Kidney (tissue), 14 donors: Measurements from ENCODE around the gene EOMES. TPM values are rescaled to one million over a fixed set of nuclear protein-coding genes. Genes with fewer than 3 reads are reported as not detected.

Experiments used
- DNase-seq, 5 donors: peaks; one replicate each; pipeline ENCODE4 v3.0.0-alpha.2; 2013 to 2020
- FAIRE-seq: peaks from 2 replicates; lab custom pipeline; 2012; peaks lifted over from hg19 to GRCh38; lab: Jason Lieb, UNC
- H3K27ac ChIP-seq, 2 donors: one replicate each; pipeline ENCODE4 v1.7.0; 2013; ENCODE audit warnings: low read depth in 2 of 2, low read length in 2 of 2, inconsistent platforms in 1 of 2
- H3K27me3 ChIP-seq: one replicate; pipeline ENCODE4 v1.7.1; 2013; ENCODE audit warnings: low read length, inconsistent platforms; ENCODE audit not compliant: control insufficient read depth, insufficient read depth
- H3K36me3 ChIP-seq, 3 donors: one replicate each; pipeline versions ENCODE4 v1.7.0 to v1.7.1; 2013; ENCODE audit warnings: low read length in 3 of 3, control low read depth in 1 of 3, inconsistent platforms in 1 of 3; ENCODE audit not compliant: insufficient read depth in 3 of 3, control insufficient read depth in 2 of 3
- H3K4me1 ChIP-seq, 3 donors: one replicate each; pipeline versions ENCODE4 v1.7.0 to v1.7.1; 2013; ENCODE audit warnings: low read length in 3 of 3, inconsistent platforms in 1 of 3, low read depth in 1 of 3; ENCODE audit not compliant: control insufficient read depth in 2 of 3, insufficient read depth in 2 of 3
- H3K4me3 ChIP-seq, 3 donors: one replicate each; pipeline versions ENCODE4 v1.7.0 to v1.8.1; 2013; ENCODE audit warnings: low read length in 3 of 3, control low read depth in 1 of 3, inconsistent platforms in 1 of 3
- H3K9ac ChIP-seq, 3 donors: one replicate each; pipeline versions ENCODE4 v1.7.0 to v1.7.1; 2013; ENCODE audit warnings: low read length in 3 of 3, control low read depth in 1 of 3, inconsistent platforms in 1 of 3
- H3K9me3 ChIP-seq, 3 donors: one replicate each; pipeline versions ENCODE4 v1.7.0 to v1.7.1; 2013; ENCODE audit warnings: low read length in 3 of 3, control low read depth in 1 of 3, inconsistent platforms in 1 of 3; ENCODE audit not compliant: control insufficient read depth in 2 of 3, insufficient read depth in 1 of 3
- CTCF ChIP-seq: IDR thresholded peaks from 3 replicates; pipeline ENCODE4 v1.5.1; 2012; ENCODE audit warnings: mild to moderate bottlenecking, moderate library complexity, borderline replicate concordance; ENCODE audit not compliant: insufficient read depth; ENCODE audit errors: extremely low read depth
- intact Hi-C: fragments of 100-400 bp; cut with DNase I; formaldehyde crosslinking; loops from one replicate; pipeline ENCODE4 v1.11.1; 2022
- polyA plus RNA-seq: library from polyadenylated mRNA; stranded (reverse); fragments of 350-450 nt; fragmentation: Illumina TruSeq; extraction: RNeasy Lipid Tissue Mini Kit (QIAGEN cat#74804); gene quantifications from one replicate; pipeline ENCODE4 v1.2.3, GENCODE V29; 2014; ENCODE audit warnings: low read depth, low replicate concordance; ENCODE audit not compliant: insufficient read depth
- total RNA-seq: library from RNA; stranded (reverse); fragmentation: NEBNext Ultra II Directional; extraction: Animal tissue kit (Norgen Biotek cat#: 25700); gene quantifications from one replicate; pipeline ENCODE4 v1.2.1, GENCODE V29; 2021
- donor health status: control.
- donor health status: control.
- donor health status: control.
- donor health status: control.
- donor health status: control.
- donor health status: DM: yes; HTN: yes; CAD: no.
- donor health status: Normal renal cell carcinoma (clear cell type).

Gene EOMES
- total and polyA plus RNA-seq, 2 donors from 2014 or later, result 0.22 to 1.3 TPM

- DNase-seq, result no peak
- H3K36me3 ChIP-seq, result no peaks in the 10 kb centered on the region
- H3K9ac ChIP-seq, result no peak overlapping the region
- H3K4me1 ChIP-seq, result no peaks in the 10 kb centered on the region
- no peak for TF ChIP-seq CTCF
- no peak overlapping the region for H3K27ac ChIP-seq
- FAIRE-seq, result no peak
- H3K4me3 ChIP-seq, result no peak overlapping the region
- no peaks in the 10 kb centered on the region for H3K27me3 ChIP-seq
- no peaks in the 10 kb centered on the region for H3K9me3 ChIP-seq
- intact Hi-C loops, result no loop called here
Observed at GRCh38 chr3:27740854-27741253, 18.7 kb upstream of the EOMES start.

GRCh38 chr3:27737091-27737490, 15.0 kb upstream of the EOMES start:
- no peaks in the 10 kb centered on the region for H3K4me1 ChIP-seq
- TF ChIP-seq CTCF, result no peak
- intact Hi-C loops, result no loop called here
- H3K9me3 ChIP-seq, result no peaks in the 10 kb centered on the region
- FAIRE-seq (no peak), DNase-seq (no peak)
- no peak overlapping the region for H3K9ac ChIP-seq
- no peaks in the 10 kb centered on the region for H3K36me3 ChIP-seq
- peaks cover 5% of the 10 kb centered on the region for H3K27me3 ChIP-seq
- H3K27ac ChIP-seq, result no peak overlapping the region
- no peak overlapping the region for H3K4me3 ChIP-seq

- H3K9me3 ChIP-seq, result no peaks in the 10 kb centered on the region
- peaks cover 0 to 5% (median 0%) of the 10 kb centered on the region in 3 donors for H3K4me1 ChIP-seq
- H3K27ac ChIP-seq, result no peak overlapping the region
- no peak for FAIRE-seq
- peaks cover 60% of the 10 kb centered on the region for H3K27me3 ChIP-seq
- no peaks in the 10 kb centered on the region for H3K36me3 ChIP-seq
- DNase-seq, result peak in 1 of 5 donors; percentile 6
- intact Hi-C loops, result no loop called here
- TF ChIP-seq CTCF, result no peak
- no peak overlapping the region for H3K4me3 ChIP-seq
- no peak overlapping the region for H3K9ac ChIP-seq
Observed at GRCh38 chr3:27730774-27731659, 8.9 kb upstream of the EOMES start.
